ENCODE data around the gene ATP9A.
"Not testable (repeated sequence)": the region's sequence is repeated elsewhere in the genome, so short reads cannot be mapped to it uniquely, and the experiment has no call there.

The ATP9A gene

GRCh38 chr20:51767867-51768758 lies at the start of gene ATP9A:
Gene ATP9A (minus strand): TSS chr20:51768390. CDS start chr20:51768369, 21 bp downstream.
- Histone ChIP-seq H3K36me3 (replicated peaks) (no peaks in the 10 kb centered on the region), H3K27me3 (replicated peaks) (no peaks in the 10 kb centered on the region), H3K27ac (no peak within 1 kb of the TSS), H3K4me3 (ENCODE audit: low read depth, low read length) (peak within 1 kb of the TSS; percentile 69)
- in situ Hi-C loops (cut with HindIII; ENCODE audit: low pct_ligation_motif_present, low sequenced_read_pairs), result no loop called here
- no peak for TF ChIP-seq CTCF (IDR thresholded peaks at IDR 0.05; ENCODE audit: low read depth, low read length, missing control alignments)
- DNase-seq, result no peak

- in situ Hi-C loops (cut with HindIII; ENCODE audit: low pct_ligation_motif_present, low sequenced_read_pairs); H3K4me3 ChIP-seq (ENCODE audit: low read depth, low read length); H3K36me3 ChIP-seq (replicated peaks); H3K27me3 ChIP-seq (replicated peaks); DNase-seq; H3K27ac ChIP-seq: not testable (repeated sequence)
These were observed 48.7 kb upstream of the ATP9A start for GRCh38 chr20:51816856-51817255.

GRCh38 chr20:51815383-51816076 lies 47.3 kb upstream of the ATP9A start:
- Histone ChIP-seq H3K4me3 (ENCODE audit: low read depth, low read length) (no peak overlapping the region), H3K27me3 (replicated peaks) (no peaks in the 10 kb centered on the region), H3K36me3 (replicated peaks) (no peaks in the 10 kb centered on the region), H3K27ac (no peak overlapping the region)
- in situ Hi-C loops (cut with HindIII; ENCODE audit: low pct_ligation_motif_present, low sequenced_read_pairs), result no loop called here
- no peak for DNase-seq
- TF ChIP-seq CTCF (IDR thresholded peaks at IDR 0.05; ENCODE audit: low read depth, low read length, missing control alignments), result no peak

GRCh38 chr20:51812861-51813260 lies 44.7 kb upstream of the ATP9A start:
- Histone ChIP-seq H3K27ac (no peak overlapping the region), H3K4me3 (ENCODE audit: low read depth, low read length) (no peak overlapping the region), H3K36me3 (replicated peaks) (no peaks in the 10 kb centered on the region), H3K27me3 (replicated peaks) (no peaks in the 10 kb centered on the region)
- TF ChIP-seq CTCF (IDR thresholded peaks at IDR 0.05; ENCODE audit: low read depth, low read length, missing control alignments), result no peak
- in situ Hi-C loops (cut with HindIII; ENCODE audit: low pct_ligation_motif_present, low sequenced_read_pairs), result no loop called here
- no peak for DNase-seq

GRCh38 chr20:51811514-51812128 lies 43.4 kb upstream of the ATP9A start:
- in situ Hi-C loops (cut with HindIII; ENCODE audit: low pct_ligation_motif_present, low sequenced_read_pairs), result no loop called here
- no peak for TF ChIP-seq CTCF (IDR thresholded peaks at IDR 0.05; ENCODE audit: low read depth, low read length, missing control alignments)
- no peak overlapping the region for H3K27ac ChIP-seq
- no peak for DNase-seq
- no peak overlapping the region for H3K4me3 ChIP-seq (ENCODE audit: low read depth, low read length)
- no peaks in the 10 kb centered on the region for H3K27me3 ChIP-seq (replicated peaks)
- no peaks in the 10 kb centered on the region for H3K36me3 ChIP-seq (replicated peaks)

- H3K27me3 ChIP-seq (replicated peaks), result no peaks in the 10 kb centered on the region
- H3K36me3 ChIP-seq (replicated peaks), result no peaks in the 10 kb centered on the region
- DNase-seq, result peak; percentile 31
- no peak for TF ChIP-seq CTCF (IDR thresholded peaks at IDR 0.05; ENCODE audit: low read depth, low read length, missing control alignments)
- no peak overlapping the region for H3K4me3 ChIP-seq (ENCODE audit: low read depth, low read length)
- in situ Hi-C loops (cut with HindIII; ENCODE audit: low pct_ligation_motif_present, low sequenced_read_pairs), result no loop called here
- no peak overlapping the region for H3K27ac ChIP-seq
These were observed 42.8 kb upstream of the ATP9A start for GRCh38 chr20:51811042-51811355.
